H1 (cell line): ENCODE data around the gene ZNF550. TPM values are rescaled to one million over a fixed set of nuclear protein-coding genes. Genes with fewer than 3 reads are reported as not detected.
A peak's percentile ranks its signal among the peaks of the same experiment; 100 is the strongest.

ENCODE experiments used
- ASH2L ChIP-seq: fragments of 200-600, 300-600 bp; sonication (generic); IDR thresholded peaks from one replicate; pipeline ENCODE4 v1.7.1; 2017; ENCODE audit warnings: low read length
- CHD1 ChIP-seq: IDR thresholded peaks from 2 replicates; pipeline ENCODE4 v1.6.1; 2012; ENCODE audit warnings: low read depth, low read length, improper control_type of control experiment
- CHD2 ChIP-seq: IDR thresholded peaks from 2 replicates; pipeline ENCODE4 v1.6.1; 2012; ENCODE audit warnings: low read length, improper control_type of control experiment
- CREB1 ChIP-seq: IDR thresholded peaks from 2 replicates; pipeline ENCODE4 v1.6.1; 2012; ENCODE audit warnings: inconsistent platforms
- GABPA ChIP-seq: IDR thresholded peaks from 2 replicates; pipeline ENCODE4 v1.6.1; 2011; ENCODE audit warnings: mild to moderate bottlenecking, low read length, moderate library complexity, borderline replicate concordance; ENCODE audit not compliant: insufficient read depth
- JUND ChIP-seq: IDR thresholded peaks from 2 replicates; pipeline ENCODE4 v1.6.1; 2011; ENCODE audit warnings: mild to moderate bottlenecking, improper control_type of control experiment, low read length
- KDM5A ChIP-seq: fragments of 200-600 bp; IDR thresholded peaks from 2 replicates; pipeline ENCODE4 v1.7.1; 2012; ENCODE audit warnings: mild to moderate bottlenecking, low read length, inconsistent platforms, mixed read lengths
- POLR2A ChIP-seq, 2 experiments: IDR thresholded peaks; 1 replicate in 1 of 2; 2 replicates in 1 of 2; pipeline ENCODE4 v1.6.1; 2011; ENCODE audit warnings: low read depth in 2 of 2, low read length in 2 of 2, mild to moderate bottlenecking in 2 of 2; ENCODE audit errors: control extremely low read depth in 1 of 2
- SIN3A ChIP-seq, 2 experiments: IDR thresholded peaks in 1 of 2; conservative IDR thresholded peaks in 1 of 2; 2 replicates each; pipeline ENCODE4 v1.6.1; 2011 to 2012; ENCODE audit warnings: low read length in 2 of 2, improper control_type of control experiment in 1 of 2, low read depth in 1 of 2, mild to moderate bottlenecking in 1 of 2
- SIX5 ChIP-seq: IDR thresholded peaks from 2 replicates; pipeline ENCODE4 v1.6.1; 2011; ENCODE audit warnings: mild to moderate bottlenecking, low read depth, low read length
- SRF ChIP-seq: IDR thresholded peaks from 2 replicates; pipeline ENCODE4 v1.6.1; 2011; ENCODE audit warnings: mild to moderate bottlenecking, low read depth, low read length, moderate library complexity
- TAF1 ChIP-seq: IDR thresholded peaks from 2 replicates; pipeline ENCODE4 v1.6.1; 2011; ENCODE audit warnings: mild to moderate bottlenecking, low read depth, low read length
- TAF7 ChIP-seq: optimal IDR thresholded peaks from 2 replicates; pipeline ENCODE3; 2011; ENCODE audit warnings: low read depth, mild to moderate bottlenecking, inconsistent platforms, low read length, moderate library complexity, borderline replicate concordance
- TBP ChIP-seq: IDR thresholded peaks from 2 replicates; pipeline ENCODE4 v1.6.1; 2011; ENCODE audit warnings: low read depth, low read length, improper control_type of control experiment
- polyA plus RNA-seq, 7 experiments: library from polyadenylated mRNA; depleted of rRNA in 3 of 7; stranded (reverse) in 5 of 7; unstranded in 2 of 7; fragments of >200 nt in 5 of 7; fragments of 200-250 nt in 2 of 7; gene quantifications; 1 replicate in 5 of 7; 2 replicates in 1 of 7; 4 replicates in 1 of 7; pipeline versions ENCODE4 v1.2.1 to v1.2.3, GENCODE V29; 2011 to 2013; ENCODE audit warnings: missing spikeins in 2 of 7, mixed read lengths in 2 of 7
- total RNA-seq: library from RNA; stranded (reverse); fragmentation: NEBNext Ultra II Directional; extraction: Animal tissue kit (Norgen Biotek cat#: 25700); gene quantifications from 2 replicates; pipeline ENCODE4 v1.2.1, GENCODE V29; 2021
- TF ChIP-seq, protein P1 (sequence below): IDR thresholded peaks from 2 replicates; pipeline ENCODE4 v1.6.1; 2011; ENCODE audit warnings: low read length, improper control_type of control experiment
- TF ChIP-seq, protein P2 (sequence below): IDR thresholded peaks from 2 replicates; pipeline ENCODE4 v1.6.1; 2012; ENCODE audit warnings: inconsistent platforms

The ZNF550 gene
- total and polyA plus RNA-seq, 2 of the 8 experiments (the other 6 are each of a cell fraction or from before 2014, with no cell fraction given): 4.5 to 10.7 TPM

DNA sequence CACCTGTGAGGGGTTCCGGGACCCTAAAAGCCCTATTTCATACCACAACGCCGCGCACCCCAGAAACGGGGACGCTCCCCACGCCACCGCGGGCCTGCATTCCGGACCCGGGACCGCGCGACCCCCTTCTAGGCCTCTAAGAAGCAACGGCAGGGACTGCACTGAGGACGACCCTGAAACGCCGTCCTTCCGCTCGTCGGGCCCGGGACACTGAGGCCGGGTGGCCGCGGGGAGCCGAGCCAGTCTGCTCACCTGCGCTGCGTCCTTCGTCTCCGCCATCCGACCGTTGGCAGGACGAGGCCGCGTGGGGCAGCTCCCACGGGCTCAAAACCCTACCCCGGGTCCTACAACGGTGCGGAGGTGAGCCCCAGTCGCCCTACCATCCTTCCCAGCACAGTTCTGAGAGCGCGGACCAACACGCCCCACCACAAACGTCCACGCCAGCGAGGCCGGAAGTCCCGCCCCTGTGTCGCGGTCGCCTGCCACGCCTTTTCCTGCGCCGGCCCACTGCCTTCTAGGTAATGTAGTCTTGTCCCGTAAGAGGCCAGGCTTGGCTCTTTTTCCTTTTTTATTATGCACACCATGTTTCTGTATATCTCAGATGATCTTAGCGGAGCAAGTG, at the start of gene ZNF550 (continued):
- TF ChIP-seq, protein P1, sequence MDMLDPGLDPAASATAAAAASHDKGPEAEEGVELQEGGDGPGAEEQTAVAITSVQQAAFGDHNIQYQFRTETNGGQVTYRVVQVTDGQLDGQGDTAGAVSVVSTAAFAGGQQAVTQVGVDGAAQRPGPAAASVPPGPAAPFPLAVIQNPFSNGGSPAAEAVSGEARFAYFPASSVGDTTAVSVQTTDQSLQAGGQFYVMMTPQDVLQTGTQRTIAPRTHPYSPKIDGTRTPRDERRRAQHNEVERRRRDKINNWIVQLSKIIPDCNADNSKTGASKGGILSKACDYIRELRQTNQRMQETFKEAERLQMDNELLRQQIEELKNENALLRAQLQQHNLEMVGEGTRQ: no peak
- TF ChIP-seq CREB1 (peak; percentile 96), TAF1 (peak; percentile 83), TAF7 (peak; percentile 66), SRF (peak; percentile 53; the same call in 1 of the 2 replicates), KDM5A (0 out of 2 replicates have a peak, but pooled peaks have one; percentile 19), TBP (peak; percentile 68), SIX5 (peak; percentile 85), JUND (no peak), SIN3A (conservative IDR thresholded peaks at IDR 0.05 in 1 of 2, IDR thresholded peaks at IDR 0.05 in 1 of 2; ENCODE audit: low read depth in 1 of 2, low read length in 2 of 2) (peak; percentile 82 to 86; a peak in 3 of 4 replicates), CHD2 (peak; percentile 56; the same call in 1 of the 2 replicates), POLR2A (IDR thresholded peaks at IDR 0.05; ENCODE audit: control extremely low read depth in 1 of 2, low read depth in 2 of 2, low read length in 2 of 2) (peak in 1 of 2 experiments; percentile 71; a peak in 2 of 3 replicates), CHD1 (no peak), ASH2L (peak; percentile 58), GABPA (peak; percentile 96)
- TF ChIP-seq, protein P2, sequence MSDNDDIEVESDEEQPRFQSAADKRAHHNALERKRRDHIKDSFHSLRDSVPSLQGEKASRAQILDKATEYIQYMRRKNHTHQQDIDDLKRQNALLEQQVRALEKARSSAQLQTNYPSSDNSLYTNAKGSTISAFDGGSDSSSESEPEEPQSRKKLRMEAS: 0 out of 2 replicates have a peak, but pooled peaks have one; percentile 40
